Measurements from ENCODE around the gene COL15A1. TPM values are rescaled to one million over a fixed set of nuclear protein-coding genes. Genes with fewer than 3 reads are reported as not detected.
"Not testable (repeated sequence)": the region's sequence is repeated elsewhere in the genome, so short reads cannot be mapped to it uniquely, and the experiment has no call there.

The COL15A1 gene
- total and polyA plus RNA-seq, 4 experiments from 2014 or later, result not detected

DNA sequence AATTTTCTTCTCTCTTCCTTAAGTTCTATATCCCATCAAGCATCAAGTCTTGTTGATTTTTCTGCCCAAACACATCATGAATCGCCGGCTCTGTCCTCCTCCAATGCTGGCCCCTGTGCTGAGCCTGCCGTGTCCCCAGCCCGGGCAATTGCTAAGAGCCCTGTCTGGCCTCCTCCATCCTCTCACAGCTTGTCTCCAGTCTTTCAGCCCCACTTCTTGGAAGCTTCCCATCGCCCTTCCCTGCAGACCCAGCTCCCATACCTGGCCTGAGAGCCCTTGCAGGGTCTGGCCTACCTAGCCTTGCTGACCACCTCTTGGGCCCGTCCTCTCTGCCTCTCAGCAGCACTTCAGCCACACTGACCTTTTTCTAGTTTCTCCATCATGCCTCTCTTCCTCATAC lies 61.9 kb downstream of the COL15A1 start:
- Histone ChIP-seq H3K27ac (ENCODE audit: low read depth, low read length) (no peak overlapping the region), H3K9me3 (ENCODE audit: control insufficient read depth in 1 of 2, low read length in 2 of 2) (no peaks in the 10 kb centered on the region), H3K36me3 (ENCODE audit: insufficient read depth, low read length) (no peaks in the 10 kb centered on the region), H3K27me3 (ENCODE audit: insufficient read depth, low read length) (no peaks in the 10 kb centered on the region), H3K4me3 (ENCODE audit: low read length in 2 of 2) (no peak overlapping the region), H3K4me1 (ENCODE audit: insufficient read depth, low read length) (peaks cover 12% of the 10 kb centered on the region)
- ChIA-PET POLR2A (ENCODE audit: partially characterized antibody) (interaction anchor here (1.3 kb wide), 1 partner anchor 99 kb away, joined by 3 read pairs; the partner anchor contains the start of gene TGFBR1), CTCF (ENCODE audit: partially characterized antibody) (interaction anchor here (0.8 to 15.9 kb wide), 5 partner anchors 9 to 135 kb away, joined by 3 to 480 read pairs (median 4); no protein-coding TSS in a partner anchor)
- peaks cover 0 to 2% of the 10 kb centered on the region in 2 donors for H3K27me3 Mint-ChIP-seq
- peaks cover 0 to 9% (median 6%) of the 10 kb centered on the region in 8 donors for H3K9me3 Mint-ChIP-seq
- intact Hi-C loops (cut with micrococcal nuclease), result no loop called here
- H3K36me3 Mint-ChIP-seq, result peaks cover 0 to 3% of the 10 kb centered on the region in 2 donors
- H3K4me3 Mint-ChIP-seq, result no peak overlapping the region
- peaks cover 9 to 22% (median 10%) of the 10 kb centered on the region in 4 donors for H3K4me1 Mint-ChIP-seq
- DNase-seq, result no peak
- H3K27ac Mint-ChIP-seq, result peak overlapping the region in 1 of 7 donors; percentile 26

DNA sequence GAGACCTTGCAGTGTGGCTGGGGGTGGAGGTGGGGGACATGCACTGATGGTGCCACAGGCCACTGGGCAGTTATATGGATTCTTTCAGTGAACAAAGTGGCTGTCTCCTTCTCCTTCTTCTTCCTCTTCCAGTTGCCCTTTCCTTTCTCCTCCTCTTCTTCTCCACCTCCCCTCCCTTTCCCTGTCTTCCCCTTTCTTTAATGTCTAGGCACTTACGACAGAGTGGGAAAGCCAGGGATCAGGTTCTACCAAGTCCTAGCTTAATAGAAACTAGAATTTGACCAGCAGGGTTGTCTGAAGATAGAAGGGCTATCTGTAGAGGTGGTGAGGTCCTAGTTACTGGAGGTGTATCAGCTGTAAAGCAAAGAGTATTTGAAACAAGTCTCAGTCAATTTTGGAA lies 62.8 kb downstream of the COL15A1 start:
- peaks cover 3% of the 10 kb centered on the region for H3K4me1 ChIP-seq (ENCODE audit: insufficient read depth, low read length)
- H3K4me3 Mint-ChIP-seq, result no peak overlapping the region

DNA sequence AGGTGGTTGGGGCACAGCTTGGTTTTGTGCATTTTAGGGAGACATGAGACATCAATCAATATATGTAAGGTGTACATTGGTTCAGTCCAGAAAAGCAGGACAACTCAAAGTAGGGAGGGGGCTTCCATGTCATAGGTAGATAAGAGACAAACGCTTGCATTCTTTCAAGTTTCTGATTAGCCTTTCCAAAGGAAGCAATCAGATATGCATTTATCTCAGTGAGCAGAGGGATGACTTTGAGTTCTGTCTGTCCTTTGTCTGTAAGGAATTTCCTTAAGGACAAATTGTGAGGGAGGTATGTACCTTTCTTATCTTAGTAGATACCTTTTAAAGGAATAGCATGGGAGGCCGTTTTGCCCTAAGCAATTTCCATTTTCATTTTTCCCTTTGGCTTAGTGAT lies 63.3 kb downstream of the COL15A1 start:
- Histone ChIP-seq H3K4me3 (ENCODE audit: low read length in 2 of 2) (no peak overlapping the region), H3K4me1 (ENCODE audit: insufficient read depth, low read length) (no peaks in the 10 kb centered on the region), H3K36me3 (ENCODE audit: insufficient read depth, low read length) (no peaks in the 10 kb centered on the region), H3K9me3 (ENCODE audit: control insufficient read depth in 1 of 2, low read length in 2 of 2) (no peaks in the 10 kb centered on the region), H3K27ac (ENCODE audit: low read depth, low read length) (no peak overlapping the region), H3K27me3 (ENCODE audit: insufficient read depth, low read length) (no peaks in the 10 kb centered on the region)
- peaks cover 0 to 11% (median 3%) of the 10 kb centered on the region in 4 donors for H3K4me1 Mint-ChIP-seq
- DNase-seq, result no peak
- ChIA-PET CTCF (ENCODE audit: partially characterized antibody) (interaction anchor here (1.1 to 15.9 kb wide), 2 partner anchors 8 to 133 kb away, joined by 3 to 480 read pairs; no protein-coding TSS in a partner anchor), POLR2A (ENCODE audit: partially characterized antibody) (no interaction called here)
- no peak overlapping the region for H3K4me3 Mint-ChIP-seq
- H3K27ac Mint-ChIP-seq, result no peak overlapping the region
- intact Hi-C loops (cut with micrococcal nuclease), result no loop called here
- H3K9me3 Mint-ChIP-seq, result peaks cover 0 to 18% (median 10%) of the 10 kb centered on the region in 8 donors
- H3K36me3 Mint-ChIP-seq, result peaks cover 0 to 3% of the 10 kb centered on the region in 2 donors
- H3K27me3 Mint-ChIP-seq, result peaks cover 0 to 2% of the 10 kb centered on the region in 2 donors

More for the DNA sequence above, 62.8 kb downstream of the COL15A1 start:
- H3K27me3 Mint-ChIP-seq, result peaks cover 0 to 2% of the 10 kb centered on the region in 2 donors
- H3K27ac Mint-ChIP-seq, result no peak overlapping the region
- Histone ChIP-seq H3K4me3 (ENCODE audit: low read length in 2 of 2) (no peak overlapping the region), H3K36me3 (ENCODE audit: insufficient read depth, low read length) (no peaks in the 10 kb centered on the region), H3K27ac (ENCODE audit: low read depth, low read length) (no peak overlapping the region), H3K9me3 (ENCODE audit: control insufficient read depth in 1 of 2, low read length in 2 of 2) (no peaks in the 10 kb centered on the region), H3K27me3 (ENCODE audit: insufficient read depth, low read length) (no peaks in the 10 kb centered on the region)
- ChIA-PET CTCF (ENCODE audit: partially characterized antibody) (interaction anchor here (1.5 to 15.9 kb wide), 2 partner anchors 21 to 134 kb away, joined by 4 to 480 read pairs; no protein-coding TSS in a partner anchor), POLR2A (ENCODE audit: partially characterized antibody) (interaction anchor here (1.3 kb wide), 1 partner anchor 98 kb away, joined by 3 read pairs; the partner anchor contains the start of gene TGFBR1)
- peaks cover 0 to 3% of the 10 kb centered on the region in 2 donors for H3K36me3 Mint-ChIP-seq
- H3K4me1 Mint-ChIP-seq, result peaks cover 2 to 13% (median 5%) of the 10 kb centered on the region in 4 donors
- peaks cover 0 to 17% (median 10%) of the 10 kb centered on the region in 8 donors for H3K9me3 Mint-ChIP-seq
- no peak for DNase-seq
- intact Hi-C loops (cut with micrococcal nuclease), result no loop called here

DNA sequence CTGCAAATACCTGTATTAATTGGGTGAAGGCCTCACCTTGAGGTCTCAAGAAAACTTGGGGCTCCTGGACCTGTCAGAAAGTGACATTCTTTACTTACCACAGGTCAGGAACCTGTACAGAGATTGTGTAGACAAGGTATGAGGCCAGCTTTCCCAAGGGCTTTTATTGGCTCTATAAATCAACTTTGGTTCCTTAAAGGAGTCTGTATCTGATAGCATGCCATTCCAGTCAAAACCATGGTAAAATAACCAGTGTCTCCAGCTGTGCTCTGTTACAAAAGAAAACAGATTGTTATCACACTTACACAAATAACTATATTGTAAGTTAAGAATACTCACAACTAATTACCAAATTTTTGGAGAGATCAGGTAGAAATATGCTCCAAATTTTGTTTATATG lies 64.5 kb downstream of the COL15A1 start:
- H3K27me3 ChIP-seq (ENCODE audit: insufficient read depth, low read length), result no peaks in the 10 kb centered on the region
- no peak overlapping the region for H3K27ac ChIP-seq (ENCODE audit: low read depth, low read length)
- intact Hi-C loops (cut with micrococcal nuclease), result no loop called here
- peaks cover 0 to 2% of the 10 kb centered on the region in 2 donors for H3K27me3 Mint-ChIP-seq
- H3K9me3 Mint-ChIP-seq, result peaks cover 0 to 18% (median 11%) of the 10 kb centered on the region in 8 donors
- no peaks in the 10 kb centered on the region for H3K9me3 ChIP-seq (ENCODE audit: control insufficient read depth in 1 of 2, low read length in 2 of 2)
- peaks cover 0 to 3% of the 10 kb centered on the region in 2 donors for H3K36me3 Mint-ChIP-seq
- no peak overlapping the region for H3K4me3 Mint-ChIP-seq
- no peak overlapping the region for H3K27ac Mint-ChIP-seq
- H3K36me3 ChIP-seq (ENCODE audit: insufficient read depth, low read length), result no peaks in the 10 kb centered on the region
- no peak overlapping the region for H3K4me3 ChIP-seq (ENCODE audit: low read length in 2 of 2)
- ChIA-PET CTCF (ENCODE audit: partially characterized antibody) (interaction anchor here (1.1 to 15.9 kb wide), 2 partner anchors 10 to 132 kb away, joined by 3 to 480 read pairs; no protein-coding TSS in a partner anchor), POLR2A (ENCODE audit: partially characterized antibody) (no interaction called here)
- peaks cover 4% of the 10 kb centered on the region for H3K4me1 ChIP-seq (ENCODE audit: insufficient read depth, low read length)
- peaks cover 4 to 14% (median 7%) of the 10 kb centered on the region in 4 donors for H3K4me1 Mint-ChIP-seq
- DNase-seq, result no peak

DNA sequence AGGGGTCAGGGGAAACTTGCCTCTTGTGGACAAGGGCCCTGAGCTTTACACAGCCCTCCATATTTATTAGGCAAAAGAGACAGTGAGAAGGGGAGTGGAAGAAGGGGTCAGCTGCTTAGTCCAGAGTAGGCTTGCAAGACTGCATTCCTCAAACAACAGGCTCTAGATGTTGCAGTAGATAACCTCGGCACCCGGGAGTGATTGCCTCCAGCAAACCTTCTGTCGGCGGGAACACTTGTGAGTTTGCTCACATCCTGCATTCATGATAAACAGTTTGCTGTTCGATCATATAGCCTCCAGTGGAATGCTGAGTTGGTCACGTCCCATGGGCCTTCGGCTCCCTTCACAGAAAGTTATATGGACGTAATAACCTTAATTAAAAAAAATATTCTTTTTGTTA lies 66.7 kb downstream of the COL15A1 start:
- H3K9me3 ChIP-seq (ENCODE audit: control insufficient read depth in 1 of 2, low read length in 2 of 2); DNase-seq; H3K27me3 Mint-ChIP-seq; H3K4me3 ChIP-seq (ENCODE audit: low read length in 2 of 2); H3K4me3 Mint-ChIP-seq; POLR2A ChIA-PET (ENCODE audit: partially characterized antibody); H3K27me3 ChIP-seq (ENCODE audit: insufficient read depth, low read length); H3K27ac ChIP-seq (ENCODE audit: low read depth, low read length); H3K36me3 Mint-ChIP-seq; H3K36me3 ChIP-seq (ENCODE audit: insufficient read depth, low read length): not testable (repeated sequence)
- peaks cover 0 to 18% (median 11%) of the 10 kb centered on the region in 8 donors for H3K9me3 Mint-ChIP-seq
- peaks cover 18 to 31% (median 20%) of the 10 kb centered on the region in 4 donors for H3K4me1 Mint-ChIP-seq
- CTCF ChIA-PET (ENCODE audit: partially characterized antibody), result interaction anchor here (1.4 kb wide), 1 partner anchor 131 kb away, joined by 3 read pairs; no protein-coding TSS in a partner anchor
- peaks cover 18% of the 10 kb centered on the region for H3K4me1 ChIP-seq (ENCODE audit: insufficient read depth, low read length)
- intact Hi-C loops (cut with micrococcal nuclease), result loop anchor here (5.0 kb wide), 1 partner anchor 102 kb away; no protein-coding TSS in a partner anchor
- peak overlapping the region in 1 of 7 donors; percentile 69 for H3K27ac Mint-ChIP-seq

DNA sequence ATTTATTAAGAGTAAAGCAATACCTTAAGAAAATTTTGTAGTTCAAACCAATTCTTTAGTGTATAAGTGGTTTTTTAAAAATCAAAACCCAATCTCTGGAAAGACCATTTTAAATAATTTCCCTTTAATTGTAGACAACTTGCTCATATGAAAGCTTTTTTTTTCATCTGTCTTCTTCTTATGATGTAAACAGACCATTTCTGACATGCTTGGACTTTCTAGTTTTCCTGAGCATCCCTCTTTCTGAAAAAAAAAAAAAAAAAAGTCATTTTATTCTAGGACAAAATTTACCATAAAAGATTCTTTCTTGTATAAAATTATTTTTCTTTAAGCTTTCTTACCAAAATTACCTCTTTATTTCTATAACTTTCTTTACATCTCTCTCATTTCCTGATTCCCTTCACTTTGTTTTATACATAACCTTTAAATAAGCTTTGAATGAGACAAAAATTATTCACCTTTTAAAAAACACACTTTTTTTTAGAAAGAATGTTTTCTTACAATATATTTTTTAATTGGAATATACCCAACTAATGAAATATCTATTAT lies 67.5 kb downstream of the COL15A1 start:
- H3K27ac ChIP-seq (ENCODE audit: low read depth, low read length), result no peak overlapping the region
- H3K9me3 ChIP-seq (ENCODE audit: control insufficient read depth in 1 of 2, low read length in 2 of 2), result no peaks in the 10 kb centered on the region
- no peaks in the 10 kb centered on the region for H3K36me3 ChIP-seq (ENCODE audit: insufficient read depth, low read length)
- Mint-ChIP-seq H3K4me3 (no peak overlapping the region), H3K9me3 (peaks cover 0 to 18% (median 11%) of the 10 kb centered on the region in 8 donors), H3K36me3 (peaks cover 0 to 3% of the 10 kb centered on the region in 2 donors), H3K4me1 (peaks cover 16 to 26% (median 20%) of the 10 kb centered on the region in 4 donors), H3K27me3 (no peaks in the 10 kb centered on the region), H3K27ac (no peak overlapping the region)
- CTCF ChIA-PET (ENCODE audit: partially characterized antibody), result interaction anchor here (0.7 to 5.9 kb wide), 5 partner anchors 10 to 569 kb away, joined by 4 to 74 read pairs (median 8); no protein-coding TSS in a partner anchor
- intact Hi-C loops (cut with micrococcal nuclease), result loop anchor here (5.0 kb wide), 1 partner anchor 101 kb away; no protein-coding TSS in a partner anchor
- POLR2A ChIA-PET (ENCODE audit: partially characterized antibody), result no interaction called here
- H3K27me3 ChIP-seq (ENCODE audit: insufficient read depth, low read length), result no peaks in the 10 kb centered on the region
- H3K4me1 ChIP-seq (ENCODE audit: insufficient read depth, low read length), result peaks cover 18% of the 10 kb centered on the region
- no peak overlapping the region for H3K4me3 ChIP-seq (ENCODE audit: low read length in 2 of 2)
- DNase-seq, result no peak

DNA sequence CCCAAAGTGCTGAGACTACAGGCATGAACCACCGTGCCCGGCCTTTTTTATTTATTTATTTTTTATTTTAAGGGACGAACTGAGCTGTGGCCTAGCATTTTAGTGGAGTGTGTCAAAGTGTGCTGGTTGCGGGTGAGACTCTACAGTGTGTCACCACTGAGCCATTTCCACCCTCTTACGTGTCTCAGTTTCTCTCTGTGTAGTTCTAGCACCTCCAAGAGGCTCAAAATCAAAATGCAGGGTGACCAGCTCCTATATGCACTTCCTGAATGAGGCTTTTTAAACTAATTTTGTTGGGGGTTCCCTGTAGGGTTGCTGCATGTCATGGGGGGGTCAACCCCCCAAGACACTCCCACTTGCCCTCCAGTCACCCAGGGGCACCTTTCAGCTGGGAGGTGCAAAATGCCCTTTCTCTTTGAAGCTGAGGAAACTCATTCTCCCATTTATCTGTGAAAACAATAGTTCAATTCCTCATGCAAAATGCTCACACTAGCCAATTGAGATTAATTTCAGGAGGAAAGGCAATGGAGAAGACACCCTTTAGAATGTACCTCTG lies 69.3 kb downstream of the COL15A1 start:
- Mint-ChIP-seq H3K4me3 (peak overlapping the region in 7 of 8 donors; percentile 4 to 87 (median 75)), H3K36me3 (peaks cover 0 to 3% of the 10 kb centered on the region in 2 donors), H3K27ac (peak overlapping the region in 6 of 7 donors; percentile 35 to 90 (median 66)), H3K4me1 (peaks cover 16 to 26% (median 20%) of the 10 kb centered on the region in 4 donors), H3K9me3 (peaks cover 0 to 18% (median 11%) of the 10 kb centered on the region in 8 donors), H3K27me3 (no peaks in the 10 kb centered on the region)
- Histone ChIP-seq H3K4me1 (ENCODE audit: insufficient read depth, low read length) (peaks cover 18% of the 10 kb centered on the region), H3K27me3 (ENCODE audit: insufficient read depth, low read length) (no peaks in the 10 kb centered on the region), H3K36me3 (ENCODE audit: insufficient read depth, low read length) (no peaks in the 10 kb centered on the region), H3K27ac (ENCODE audit: low read depth, low read length) (no peak overlapping the region), H3K9me3 (ENCODE audit: control insufficient read depth in 1 of 2, low read length in 2 of 2) (no peaks in the 10 kb centered on the region), H3K4me3 (ENCODE audit: low read length in 2 of 2) (no peak overlapping the region)
- intact Hi-C loops (cut with micrococcal nuclease), result loop anchor here (2.0 to 5.0 kb wide), 2 partner anchors 46 to 99 kb away; no protein-coding TSS in a partner anchor
- DNase-seq, result peak in 2 of 5 donors; percentile 12 to 22
- ChIA-PET CTCF (ENCODE audit: partially characterized antibody) (interaction anchor here (0.8 to 5.9 kb wide), 17 partner anchors 10 to 165 kb away, joined by 3 to 74 read pairs (median 5); no protein-coding TSS in a partner anchor), POLR2A (ENCODE audit: partially characterized antibody) (interaction anchor here (0.6 to 2.1 kb wide), 9 partner anchors 27 to 128 kb away, joined by 3 to 10 read pairs (median 4); partner anchors contain the start of gene TGFBR1)

All from CD4-positive, alpha-beta memory T cell (primary cell).